GM15510 (cell line): ENCODE results near the gene RASGRF1.

ENCODE experiments used
- POLR2A ChIP-seq: IDR thresholded peaks from 3 replicates; pipeline ENCODE4 v1.6.1; 2011; ENCODE audit warnings: borderline replicate concordance; ENCODE audit not compliant: insufficient read length; ENCODE audit errors: extremely low read depth

Gene RASGRF1

DNA sequence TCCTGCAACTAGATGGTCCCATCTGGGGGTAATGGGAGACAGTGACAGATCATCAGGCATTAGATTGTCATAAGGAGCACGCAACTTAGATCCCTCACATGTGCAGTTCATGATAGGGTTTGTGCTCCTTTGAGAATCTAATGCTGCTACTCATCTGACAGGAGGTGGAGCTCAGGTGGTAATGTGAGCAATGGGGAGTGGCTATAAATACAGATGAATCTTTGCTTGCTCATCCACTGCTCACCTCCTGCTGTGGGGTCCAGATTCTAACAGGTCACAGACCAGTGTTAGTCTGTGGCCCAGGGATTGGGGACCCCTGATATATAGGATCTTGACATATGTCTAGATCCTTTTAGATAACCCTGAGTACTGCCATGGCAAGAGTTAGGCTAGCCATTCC is 52.7 kb downstream of the RASGRF1 start:
- TF ChIP-seq POLR2A, result no peak

DNA sequence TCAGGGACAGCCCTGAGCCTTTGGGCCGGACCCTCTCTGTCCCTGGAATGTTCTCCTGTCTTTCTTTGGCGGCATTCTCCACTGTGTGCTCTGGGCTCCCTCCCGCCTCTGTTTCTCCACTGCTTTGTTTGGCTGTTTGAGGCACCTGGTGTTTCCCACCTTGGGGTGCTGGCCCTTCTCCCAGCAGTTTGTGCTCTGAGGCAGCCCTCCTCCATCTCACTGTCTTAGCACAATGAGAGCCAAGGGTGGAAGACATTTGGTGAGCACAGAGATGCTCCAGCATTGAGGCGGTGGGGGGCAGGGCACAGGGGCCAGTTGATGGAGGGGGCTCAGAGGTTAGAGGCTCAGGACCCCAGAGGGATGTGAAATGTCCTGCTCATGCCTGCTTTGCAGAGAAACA is 54.3 kb downstream of the RASGRF1 start:
- no peak for TF ChIP-seq POLR2A

DNA sequence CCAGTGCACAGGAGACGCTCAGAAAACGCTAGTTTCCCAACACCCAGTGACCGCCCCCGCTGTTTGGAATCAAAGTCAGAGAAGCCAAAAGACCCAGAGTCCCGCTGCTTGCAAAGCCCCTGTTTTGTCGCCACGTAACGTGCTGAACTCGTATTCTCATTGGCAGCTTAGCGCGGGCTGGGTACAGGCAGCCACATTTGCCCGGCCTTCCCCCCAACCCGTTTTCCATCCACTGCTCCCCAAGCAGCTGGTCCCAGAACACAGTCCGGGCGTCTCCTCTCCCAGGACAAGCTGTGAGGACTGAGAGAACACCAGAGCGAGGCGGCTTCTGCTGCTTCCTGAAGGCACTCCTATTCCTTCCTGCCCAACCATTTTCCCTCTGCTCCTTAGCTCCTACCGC is 54.8 kb downstream of the RASGRF1 start:
- no peak for TF ChIP-seq POLR2A

DNA sequence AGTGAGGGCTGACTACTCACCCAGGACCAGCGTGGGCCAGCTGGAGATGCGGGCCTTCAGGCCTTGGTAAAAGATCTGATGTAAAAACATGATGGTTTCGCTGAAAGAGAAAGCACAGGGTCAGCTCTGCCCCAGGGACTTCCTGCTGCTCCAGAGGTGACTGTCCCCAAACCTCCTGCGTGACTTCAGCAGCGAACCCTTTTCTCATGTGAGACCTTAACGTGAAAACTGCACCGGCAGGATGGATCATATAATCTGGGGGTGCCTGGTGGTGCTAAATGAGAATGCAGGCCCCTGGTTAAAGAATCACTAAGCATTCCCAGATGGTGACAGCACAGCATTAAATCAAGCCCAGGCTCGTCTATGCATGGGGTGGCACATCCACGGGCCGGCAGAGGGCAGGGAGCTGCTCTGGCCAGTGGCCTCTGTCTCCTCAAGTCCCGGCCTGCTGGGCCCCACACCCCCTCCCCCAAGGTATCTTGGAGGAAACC is 55.4 kb downstream of the RASGRF1 start:
- TF ChIP-seq POLR2A, result no peak

DNA sequence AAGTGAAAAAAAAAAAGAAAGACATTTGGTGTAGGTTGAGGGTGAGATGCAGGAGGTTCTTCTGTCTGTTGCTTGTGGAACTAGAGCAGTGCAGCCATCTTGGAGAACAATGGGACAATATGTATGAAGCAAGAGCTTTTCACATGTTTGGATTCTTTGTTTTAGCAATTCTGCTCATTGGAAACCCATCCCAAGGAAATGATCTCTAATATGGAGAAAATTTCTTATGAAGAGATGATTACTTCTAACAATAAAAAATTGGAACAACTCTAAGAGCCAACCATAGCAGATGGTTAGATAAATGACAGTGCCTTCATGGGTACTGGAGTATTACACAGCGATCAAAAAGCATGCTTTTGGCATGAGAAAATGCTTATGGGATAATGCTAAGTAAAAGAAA is 56.3 kb downstream of the RASGRF1 start:
- no peak for TF ChIP-seq POLR2A

DNA sequence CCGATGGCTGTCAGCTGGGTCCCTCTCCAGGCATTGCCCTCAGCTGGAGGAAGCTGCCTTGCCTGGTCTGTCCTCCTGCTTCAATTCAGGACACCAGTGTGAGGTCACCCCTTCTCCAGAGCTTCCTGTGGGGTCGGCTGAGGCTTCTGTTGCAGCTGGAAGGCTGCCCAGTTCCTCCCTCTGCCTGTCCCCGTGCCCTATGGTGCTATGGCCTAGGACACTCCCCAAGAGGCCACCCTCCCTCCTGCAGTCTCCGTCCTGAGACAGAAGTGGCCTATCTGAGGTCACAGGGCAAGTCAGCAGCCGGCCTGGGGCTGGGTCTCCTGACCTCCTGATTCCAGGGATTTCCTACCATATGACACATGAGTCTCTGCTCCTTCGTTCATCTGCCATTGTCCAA is 57.9 kb downstream of the RASGRF1 start:
- TF ChIP-seq POLR2A, result no peak

DNA sequence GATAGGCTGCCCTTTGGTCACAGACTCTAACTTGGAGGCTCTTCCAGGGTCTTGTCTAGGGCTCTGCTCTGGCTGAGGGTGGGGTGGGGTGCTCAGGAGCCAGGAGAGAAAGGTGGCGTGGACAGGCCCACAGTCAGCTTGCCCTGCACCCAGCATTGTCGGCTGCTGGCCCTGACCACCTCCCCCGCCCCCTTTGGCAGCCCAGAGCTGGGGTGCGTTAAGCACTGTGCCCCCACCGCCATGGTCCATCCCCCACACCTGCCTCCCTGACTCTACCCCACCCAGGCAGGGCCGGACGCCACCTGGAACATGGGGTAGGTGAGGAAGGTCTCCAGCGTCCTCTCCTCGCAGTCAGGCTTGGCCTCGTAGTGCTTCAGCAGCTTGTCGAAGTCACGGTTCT is 58.8 kb downstream of the RASGRF1 start:
- no peak for TF ChIP-seq POLR2A

DNA sequence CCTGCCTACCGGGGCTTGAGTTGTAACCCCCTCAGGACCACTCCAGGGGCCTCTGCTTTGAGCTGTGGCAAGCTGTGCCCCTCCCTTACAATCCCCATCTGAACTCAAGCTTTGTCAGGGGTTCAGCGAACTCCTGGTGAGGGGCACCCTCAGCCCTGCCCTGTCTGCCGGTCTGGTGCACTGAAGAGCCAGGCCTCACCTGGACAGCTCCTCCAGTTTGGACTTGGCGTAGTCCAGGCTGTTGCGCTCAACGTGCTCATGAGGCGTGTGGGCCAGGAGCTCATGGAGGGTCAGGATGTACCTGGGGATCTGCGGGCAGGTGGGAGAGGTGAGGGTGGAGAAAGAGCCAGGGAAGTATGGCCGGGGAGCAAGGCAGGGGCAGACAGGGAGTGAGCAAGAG is 59.4 kb downstream of the RASGRF1 start:
- no peak for TF ChIP-seq POLR2A

DNA sequence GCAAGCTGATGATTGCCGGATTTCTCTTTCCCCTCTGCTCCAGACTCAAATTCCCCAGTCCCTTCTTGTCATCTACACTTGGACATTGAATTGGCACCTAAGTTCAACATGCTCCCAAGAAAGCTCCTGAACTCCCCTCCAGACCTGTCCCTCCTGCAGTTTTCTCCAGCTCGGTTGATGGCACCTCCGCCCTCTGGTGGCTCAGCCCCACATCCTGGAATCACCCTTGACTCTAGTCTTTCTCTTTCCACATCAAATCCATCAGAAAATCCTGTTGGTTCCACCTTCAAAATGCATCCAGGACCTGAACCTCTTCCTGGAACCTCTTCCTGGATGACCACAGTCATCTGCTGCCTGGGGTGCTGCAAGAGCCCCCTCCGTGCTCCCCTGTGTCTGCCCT is 60.1 kb downstream of the RASGRF1 start:
- TF ChIP-seq POLR2A, result no peak

DNA sequence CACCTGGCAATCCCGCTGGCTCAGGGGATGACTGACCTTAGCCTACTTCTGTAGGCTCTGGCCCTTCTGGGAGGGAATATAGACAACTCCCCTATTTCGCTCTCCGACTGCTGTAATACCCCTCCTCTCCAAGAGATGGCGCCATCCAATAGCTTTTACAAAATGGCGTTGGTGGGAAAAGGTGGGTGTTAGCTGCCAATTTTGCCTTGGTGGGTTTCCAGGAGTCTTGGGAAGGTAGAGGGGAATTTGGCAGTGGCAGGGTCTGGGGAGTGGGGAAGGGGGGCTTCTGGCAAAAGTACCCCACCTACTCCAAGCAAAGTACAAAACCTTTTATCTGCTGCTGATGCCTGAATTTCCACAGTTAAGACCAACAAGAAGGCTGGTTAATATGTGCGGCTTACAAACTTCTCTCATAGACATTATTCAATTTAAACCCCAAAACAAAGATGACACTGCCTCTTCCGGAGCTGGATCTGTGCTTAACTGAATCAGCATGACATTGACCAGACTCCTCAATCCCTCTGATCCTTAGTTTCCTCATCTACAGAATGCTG is 62.1 kb downstream of the RASGRF1 start:
- TF ChIP-seq POLR2A, result no peak

DNA sequence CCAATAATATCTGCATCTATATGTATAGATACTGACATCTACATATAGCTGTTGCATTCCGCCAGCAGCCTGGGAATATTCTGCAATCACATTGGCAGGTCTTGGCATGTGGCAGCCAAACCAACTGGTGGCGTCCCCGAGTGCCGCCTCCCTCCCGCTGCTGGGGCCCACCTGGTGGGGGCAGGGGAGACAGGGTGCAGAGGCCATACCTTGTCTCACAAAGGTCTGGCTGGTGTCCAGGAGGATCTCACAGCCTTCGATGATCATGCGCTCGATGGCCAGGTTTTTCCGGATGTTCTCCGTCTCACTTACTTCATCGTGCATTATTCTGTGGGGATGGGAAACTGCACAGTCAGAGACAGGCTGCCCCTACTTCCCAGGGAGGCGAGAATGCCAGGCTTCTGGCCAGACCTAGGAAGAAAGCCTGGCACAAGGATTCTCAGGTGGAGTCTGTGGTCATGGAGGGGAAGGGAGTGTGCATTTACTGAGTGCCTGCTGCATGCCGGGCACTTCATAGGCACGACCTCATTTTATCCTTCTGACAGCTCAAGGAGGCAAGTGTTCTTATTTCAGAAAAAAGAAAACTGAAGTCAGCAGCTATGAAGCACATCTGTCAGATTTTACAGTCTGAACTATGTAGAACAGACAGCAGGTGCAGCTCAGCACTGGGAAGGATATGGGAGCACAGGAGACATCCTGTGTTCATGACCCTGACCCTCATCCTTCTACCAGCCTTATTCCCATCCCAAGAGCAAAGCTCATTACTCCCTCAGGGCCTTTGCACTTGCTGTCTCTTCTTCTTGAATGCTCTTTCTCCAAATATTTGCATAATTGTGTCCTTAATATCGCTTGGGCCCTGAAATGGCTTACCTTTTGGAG is 62.8 kb downstream of the RASGRF1 start:
- no peak for TF ChIP-seq POLR2A

DNA sequence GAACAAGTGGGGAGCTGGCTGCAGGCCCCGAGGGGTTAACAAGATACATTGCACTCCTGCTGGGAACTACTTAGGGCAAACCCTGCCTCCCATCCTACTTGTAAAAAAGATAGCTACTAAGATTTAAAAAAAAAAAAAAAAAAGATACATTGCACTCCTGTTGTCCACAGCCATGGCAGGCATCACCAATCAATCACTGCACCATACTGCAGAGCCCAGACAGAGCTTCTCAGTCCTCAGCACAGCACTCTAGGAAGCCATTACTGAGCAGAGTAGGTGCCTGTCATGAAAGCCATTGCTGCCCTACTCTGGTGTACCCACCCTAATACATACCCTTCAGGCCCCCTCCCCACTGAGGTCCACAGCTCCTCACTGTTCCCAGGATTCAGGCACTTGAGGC is 64.8 kb downstream of the RASGRF1 start:
- TF ChIP-seq POLR2A, result no peak

DNA sequence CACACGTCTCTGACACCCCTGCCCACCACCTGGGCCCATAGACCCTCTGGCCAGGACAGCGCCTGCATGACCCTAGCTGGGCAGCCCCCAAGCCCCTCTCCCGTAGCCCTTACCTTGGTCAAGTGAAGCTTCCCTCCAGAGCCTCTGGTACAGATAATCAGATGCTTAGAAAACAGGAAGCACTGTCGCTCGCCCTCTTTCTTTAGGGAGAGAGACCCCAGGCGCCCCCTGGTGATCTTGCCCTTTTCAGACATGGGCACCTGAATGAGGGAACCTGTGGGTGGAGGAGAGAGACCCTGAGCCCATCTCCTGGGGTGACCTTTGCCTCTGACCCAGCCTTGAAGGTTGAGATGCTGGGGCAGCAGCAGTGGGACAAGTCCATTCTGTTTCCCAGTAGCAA is 65.4 kb downstream of the RASGRF1 start:
- TF ChIP-seq POLR2A, result no peak

DNA sequence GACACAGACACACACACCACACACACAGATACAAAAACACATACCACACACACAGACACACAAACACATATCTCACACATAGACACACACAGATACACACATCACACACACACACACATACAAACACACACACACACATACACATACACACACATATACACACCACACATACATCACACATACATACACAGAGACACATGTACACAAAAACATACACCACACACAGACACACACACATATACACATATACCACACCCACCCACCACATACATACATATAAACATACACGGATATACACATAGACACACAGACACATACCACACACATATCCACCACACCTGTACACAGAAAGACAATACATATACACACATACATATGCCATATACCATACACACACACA is 66.7 kb downstream of the RASGRF1 start:
- TF ChIP-seq POLR2A, result no peak

DNA sequence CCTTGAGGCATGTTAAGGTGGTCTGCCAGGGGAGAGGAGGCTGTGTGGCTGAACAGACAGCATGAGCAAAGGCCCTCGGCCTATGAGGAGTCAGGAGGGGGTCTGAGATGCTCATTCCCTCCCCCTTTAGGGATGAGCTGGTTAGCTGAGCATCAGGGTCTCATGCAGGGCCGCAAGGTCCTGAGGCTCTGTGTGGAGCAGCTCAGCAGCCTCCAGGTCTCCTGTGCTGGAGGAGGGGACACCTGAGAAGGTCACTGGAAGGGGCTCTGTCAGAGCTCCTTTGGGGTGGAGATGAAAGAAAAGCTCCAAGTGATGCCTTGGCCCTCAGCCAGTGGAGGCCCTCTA is 67.1 kb downstream of the RASGRF1 start:
- TF ChIP-seq POLR2A, result no peak

DNA sequence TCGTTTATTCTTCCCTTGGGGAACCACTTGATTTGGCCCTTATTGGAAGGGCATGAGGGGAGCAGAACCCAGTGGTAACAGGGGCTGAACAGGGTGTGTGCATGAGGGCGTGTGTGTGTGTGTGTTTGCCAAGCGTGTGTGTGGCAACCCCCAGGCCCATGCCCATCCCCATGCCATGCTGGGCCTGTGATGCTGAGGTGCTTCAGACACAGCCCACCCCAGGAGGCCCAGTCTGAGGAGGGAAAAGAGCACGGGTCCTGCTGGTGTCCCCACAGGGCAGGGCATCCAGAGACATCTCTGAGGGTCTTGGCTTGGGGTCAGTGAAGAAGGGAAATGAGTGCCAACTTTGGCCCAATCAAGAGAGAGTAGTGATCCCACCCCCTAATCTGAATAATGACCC is 71.6 kb downstream of the RASGRF1 start:
- TF ChIP-seq POLR2A, result no peak
